MG63 (cell line): ENCODE results near the gene LRRC17. TPM values are rescaled to one million over a fixed set of nuclear protein-coding genes. Genes with fewer than 3 reads are reported as not detected.
A peak's percentile ranks its signal among the peaks of the same experiment; 100 is the strongest.

Experiments
- DNase-seq: peaks from one replicate; pipeline ENCODE4 v3.0.0-alpha.2; 2020
- H3K27me3 ChIP-seq: fragments of 250-450 bp; sonication (Bioruptor Pico); 2 replicates; pipeline ENCODE4 v1.5.1; 2020; ENCODE audit warnings: mild to moderate bottlenecking, moderate library complexity
- H3K36me3 ChIP-seq: fragments of 250-450 bp; sonication (Bioruptor Pico); 2 replicates; pipeline ENCODE4 v1.5.1; 2020; ENCODE audit warnings: mild to moderate bottlenecking, moderate library complexity
- H3K4me3 ChIP-seq: fragments of 250-450 bp; sonication (Bioruptor Pico); 2 replicates; pipeline ENCODE4 v1.5.1; 2020; ENCODE audit warnings: mild to moderate bottlenecking, moderate library complexity
- H3K9me3 ChIP-seq: fragments of 250-450 bp; sonication (Bioruptor Pico); 2 replicates; pipeline ENCODE4 v1.5.1; 2020; ENCODE audit warnings: mild to moderate bottlenecking, moderate library complexity
- total RNA-seq: library from RNA; depleted of rRNA; stranded (reverse); fragments of >200 nt; shearing (Covaris generic); gene quantifications from 2 replicates; pipeline ENCODE4 v1.2.3, GENCODE V29; 2014; ENCODE audit warnings: low replicate concordance; rRNA removed

Gene LRRC17
- total RNA-seq, 1 experiment from 2014 or later, result 0.13 TPM

DNA sequence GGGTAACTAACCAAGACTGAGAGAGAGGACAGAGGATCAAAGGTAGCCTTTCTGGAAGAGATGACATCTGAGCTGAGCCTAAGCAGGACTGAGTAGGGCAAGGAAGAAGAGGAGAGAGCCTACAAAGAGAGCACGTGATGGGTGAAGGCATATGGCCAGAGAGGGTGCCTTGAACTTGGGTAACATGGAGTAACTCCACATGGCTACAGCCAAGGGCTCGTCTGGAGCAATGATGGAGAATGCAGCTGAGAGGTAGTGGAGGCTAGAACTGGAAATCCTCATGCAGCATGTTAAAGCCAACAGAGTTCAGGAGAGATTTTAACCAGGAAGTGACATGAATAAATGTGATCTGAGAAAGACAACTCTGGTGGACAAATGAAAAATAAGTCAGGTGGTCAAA, 77.8 kb downstream of the LRRC17 start:
- no peak for DNase-seq
- Histone ChIP-seq H3K36me3 (no peaks in the 10 kb centered on the region), H3K9me3 (0 out of 2 replicates have a peak, but pooled peaks cover 2% of the 10 kb centered on the region), H3K27me3 (no peaks in the 10 kb centered on the region), H3K4me3 (no peak overlapping the region)

DNA sequence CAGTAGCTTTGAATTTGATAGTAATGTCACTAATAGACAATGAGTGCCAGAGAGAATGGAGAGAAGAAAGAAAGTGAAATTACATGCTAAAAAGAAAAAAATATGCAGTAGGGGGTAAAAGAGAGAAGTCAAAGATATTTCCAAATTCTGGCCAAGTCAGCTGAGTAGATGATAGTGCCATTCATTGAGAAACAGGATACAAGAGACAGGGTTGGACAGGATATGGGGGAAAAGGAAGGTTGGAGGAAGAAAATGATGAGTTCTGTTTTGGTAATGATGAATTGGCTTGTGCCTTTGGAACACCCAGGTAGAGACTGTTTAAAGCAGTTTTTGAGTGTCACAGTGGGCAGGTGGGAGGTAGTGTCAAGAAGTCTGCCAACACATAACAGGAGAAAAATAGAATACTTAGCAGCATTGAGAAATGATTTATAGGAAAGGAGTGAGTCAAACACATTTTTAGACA, 78.3 kb downstream of the LRRC17 start:
- Histone ChIP-seq H3K4me3 (no peak overlapping the region), H3K9me3 (0 out of 2 replicates have a peak, but pooled peaks cover 2% of the 10 kb centered on the region), H3K36me3 (no peaks in the 10 kb centered on the region), H3K27me3 (no peaks in the 10 kb centered on the region)
- no peak for DNase-seq

DNA sequence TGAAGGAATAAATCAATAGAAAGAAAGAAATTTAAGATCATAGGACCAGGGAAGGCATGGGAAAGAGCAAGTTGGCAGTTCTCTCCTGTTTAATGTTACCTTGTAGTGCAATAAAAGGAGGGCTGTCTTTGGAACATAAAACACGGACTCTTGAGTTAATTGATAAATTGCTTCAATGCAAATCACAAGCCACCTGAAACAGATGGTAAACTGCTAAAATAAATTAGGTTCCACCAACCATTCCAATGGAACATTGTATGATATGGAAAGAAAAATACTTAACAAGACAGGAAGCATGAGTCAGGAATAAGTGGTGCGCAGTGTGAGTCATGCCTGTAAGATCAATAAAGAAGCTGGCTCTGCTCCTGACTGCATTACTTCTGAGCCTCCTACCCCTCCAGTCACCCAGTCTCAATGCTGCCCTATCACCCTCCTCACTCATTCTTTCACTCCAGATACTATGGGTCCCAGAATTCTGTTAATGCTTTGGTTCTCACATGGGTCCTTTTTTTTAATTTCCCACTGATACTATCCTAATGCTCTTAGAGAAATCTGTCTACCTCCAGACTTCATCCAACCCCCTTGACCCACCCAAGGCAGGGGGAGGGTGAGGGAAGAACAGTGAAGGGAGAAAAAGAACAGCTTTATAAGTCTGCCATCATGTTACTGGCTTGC, 78.9 kb downstream of the LRRC17 start:
- Histone ChIP-seq H3K36me3 (no peaks in the 10 kb centered on the region), H3K27me3 (no peaks in the 10 kb centered on the region), H3K9me3 (0 out of 2 replicates have a peak, but pooled peaks cover 2% of the 10 kb centered on the region), H3K4me3 (no peak overlapping the region)
- DNase-seq, result peak; percentile 81

DNA sequence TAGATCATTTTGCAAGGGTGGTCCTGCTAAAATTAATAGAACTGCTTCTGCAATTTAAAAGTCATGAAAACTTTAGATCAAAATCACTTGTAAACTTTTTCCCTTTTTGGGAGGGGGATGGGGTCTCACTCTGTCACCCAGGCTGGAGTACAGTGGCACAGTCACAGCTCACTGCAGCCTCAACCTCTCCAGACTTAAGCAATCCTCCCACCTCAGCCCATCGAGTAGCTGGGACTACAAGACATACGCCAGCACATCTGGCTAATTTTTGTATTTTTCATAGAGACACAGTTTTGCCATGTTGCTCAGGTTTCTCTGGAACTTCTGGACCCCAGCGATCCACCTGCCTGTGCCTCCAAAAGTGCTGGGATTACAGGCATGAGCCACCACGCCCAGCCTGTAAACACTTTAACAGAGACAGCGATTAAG, 79.7 kb downstream of the LRRC17 start:
- 0 out of 2 replicates have a peak, but pooled peaks cover 2% of the 10 kb centered on the region for H3K9me3 ChIP-seq
- DNase-seq, result no peak
- H3K27me3 ChIP-seq, result no peaks in the 10 kb centered on the region
- H3K36me3 ChIP-seq, result no peaks in the 10 kb centered on the region
- H3K4me3 ChIP-seq, result no peak overlapping the region

DNA sequence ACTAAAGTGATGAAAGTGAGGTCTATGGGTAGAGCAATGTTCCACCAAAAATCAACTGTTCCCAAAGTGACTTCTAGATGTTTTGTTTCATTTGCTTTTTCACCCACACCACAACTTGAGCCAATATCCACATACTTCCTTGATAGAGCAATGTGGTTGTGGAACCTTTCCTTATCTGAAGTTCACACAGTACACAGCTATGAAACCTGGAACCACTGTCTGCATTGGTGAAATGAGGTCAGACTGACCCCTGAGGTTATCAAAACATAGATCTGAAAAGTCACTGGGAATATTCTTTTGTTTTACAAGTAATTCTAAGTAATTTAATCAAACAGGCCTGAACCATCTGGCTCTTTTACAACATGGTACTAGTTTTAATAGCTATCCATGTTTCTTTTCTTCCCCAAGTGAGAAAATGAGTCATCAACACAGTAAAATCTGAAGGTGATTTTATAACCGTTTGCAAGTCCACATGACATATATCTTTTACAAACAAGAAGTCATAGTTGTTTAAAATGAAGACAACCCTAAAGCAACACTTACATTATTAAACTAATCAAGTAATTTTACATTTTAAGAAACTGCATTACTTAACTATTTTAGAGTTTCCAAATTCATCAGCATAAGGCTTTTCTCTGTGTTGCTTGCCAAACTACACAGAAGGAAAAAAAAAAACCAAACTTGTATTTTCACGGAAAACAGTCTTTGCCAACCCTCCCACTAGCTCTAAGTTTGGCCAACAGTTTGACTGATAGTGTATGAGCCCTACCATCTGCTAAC, 80.3 kb downstream of the LRRC17 start:
- Histone ChIP-seq H3K4me3 (no peak overlapping the region), H3K36me3 (no peaks in the 10 kb centered on the region), H3K9me3 (0 out of 2 replicates have a peak, but pooled peaks cover 2% of the 10 kb centered on the region), H3K27me3 (no peaks in the 10 kb centered on the region)
- peak; percentile 10 for DNase-seq

DNA sequence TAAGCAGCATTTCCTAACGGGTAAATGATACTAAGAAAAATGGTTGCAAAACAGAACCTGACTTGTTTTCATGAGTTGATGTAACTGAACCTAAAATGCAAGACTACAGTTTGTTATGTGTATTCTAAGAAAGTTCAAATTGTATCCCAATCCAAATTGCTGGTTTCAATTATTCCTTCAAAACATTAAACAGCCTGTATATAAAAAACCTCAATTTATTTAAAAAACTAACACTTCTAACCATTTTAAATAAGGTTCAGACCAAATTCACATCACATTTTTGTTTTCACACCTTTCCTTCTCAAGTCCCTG, 80.9 kb downstream of the LRRC17 start:
- DNase-seq, result no peak

DNA sequence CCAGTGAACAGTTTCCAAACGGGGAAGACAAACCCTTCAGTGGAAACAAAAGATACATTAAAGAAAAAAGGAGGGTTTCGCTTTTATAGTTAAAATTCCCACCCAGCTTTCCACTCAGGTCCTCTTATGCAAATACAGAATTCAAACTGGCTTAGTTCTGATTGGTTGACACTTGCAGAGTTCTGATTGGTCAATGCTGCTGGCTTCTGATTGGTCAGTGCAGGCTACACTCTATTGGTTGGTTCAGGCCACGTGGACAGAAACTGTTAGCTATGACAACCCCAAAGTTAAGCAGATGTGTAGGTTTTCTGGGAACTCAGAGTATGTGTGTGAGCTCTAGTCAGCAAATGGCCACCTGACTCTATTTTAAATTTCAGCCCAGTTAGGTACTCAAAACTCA, 81.8 kb downstream of the LRRC17 start:
- Histone ChIP-seq H3K9me3 (0 out of 2 replicates have a peak, but pooled peaks cover 2% of the 10 kb centered on the region), H3K4me3 (no peak overlapping the region), H3K27me3 (no peaks in the 10 kb centered on the region), H3K36me3 (no peaks in the 10 kb centered on the region)
- no peak for DNase-seq

More for the DNA sequence above, 80.9 kb downstream of the LRRC17 start:
- Histone ChIP-seq H3K4me3 (no peak overlapping the region), H3K9me3 (0 out of 2 replicates have a peak, but pooled peaks cover 2% of the 10 kb centered on the region), H3K36me3 (no peaks in the 10 kb centered on the region), H3K27me3 (no peaks in the 10 kb centered on the region)

Other genes starting within 250 kb of the LRRC17 start
- not detected in 2 replicates for gene POLR2J2, start 241.3 kb upstream of the LRRC17 start, total RNA-seq
- 3.7 and 11.2 TPM in 2 replicates for gene FAM185A, start 164.0 kb upstream of the LRRC17 start, total RNA-seq
- 0.25 and 1.3 TPM in 2 replicates for gene FBXL13, start 161.8 kb downstream of the LRRC17 start, total RNA-seq
- gene ARMC10, start 162.1 kb downstream of the LRRC17 start, total RNA-seq, result 32.3 and 65.6 TPM in 2 replicates
- gene NAPEPLD, start 236.1 kb downstream of the LRRC17 start, total RNA-seq, result 4.8 TPM in 2 replicates